Mammary epithelial cell (primary cell): ENCODE measurements around the gene ZNF23.

Experiments
- EZH2 ChIP-seq: IDR thresholded peaks from 2 replicates; pipeline ENCODE4 v1.6.1; 2012; ENCODE audit warnings: low read length, inconsistent platforms, borderline replicate concordance
- TF ChIP-seq, protein P1 (sequence below), 2 donors: IDR thresholded peaks in 1 of 2; conservative IDR thresholded peaks in 1 of 2; 2 replicates each; pipeline ENCODE4 v1.5.1; 2011 to 2012; ENCODE audit warnings: inconsistent platforms in 2 of 2, low read length in 2 of 2, mild to moderate bottlenecking in 2 of 2, control low read depth in 1 of 2, low read depth in 1 of 2; ENCODE audit not compliant: insufficient read depth in 1 of 2; ENCODE audit errors: extremely low read depth in 1 of 2

DNA sequence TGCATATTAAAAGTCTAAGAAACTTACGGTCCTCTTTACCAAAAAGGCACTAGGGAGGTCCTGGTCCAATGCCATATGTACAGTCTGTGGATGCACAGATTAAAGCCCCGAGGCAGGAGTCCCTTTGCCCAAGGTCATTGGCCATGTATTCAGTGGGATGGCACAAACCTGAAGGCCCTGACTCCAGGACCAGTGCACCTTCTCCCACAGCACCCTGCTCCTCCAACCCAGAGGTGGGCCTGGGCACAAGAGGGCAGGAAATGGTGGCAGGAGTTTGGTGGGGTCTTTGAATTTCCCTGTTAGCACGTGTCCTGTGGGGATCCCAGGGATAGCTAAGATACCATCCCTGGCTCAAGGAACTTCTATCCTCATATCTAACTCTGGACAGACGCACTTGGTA lies 48.7 kb downstream of the ZNF23 start:
- TF ChIP-seq, protein P1, sequence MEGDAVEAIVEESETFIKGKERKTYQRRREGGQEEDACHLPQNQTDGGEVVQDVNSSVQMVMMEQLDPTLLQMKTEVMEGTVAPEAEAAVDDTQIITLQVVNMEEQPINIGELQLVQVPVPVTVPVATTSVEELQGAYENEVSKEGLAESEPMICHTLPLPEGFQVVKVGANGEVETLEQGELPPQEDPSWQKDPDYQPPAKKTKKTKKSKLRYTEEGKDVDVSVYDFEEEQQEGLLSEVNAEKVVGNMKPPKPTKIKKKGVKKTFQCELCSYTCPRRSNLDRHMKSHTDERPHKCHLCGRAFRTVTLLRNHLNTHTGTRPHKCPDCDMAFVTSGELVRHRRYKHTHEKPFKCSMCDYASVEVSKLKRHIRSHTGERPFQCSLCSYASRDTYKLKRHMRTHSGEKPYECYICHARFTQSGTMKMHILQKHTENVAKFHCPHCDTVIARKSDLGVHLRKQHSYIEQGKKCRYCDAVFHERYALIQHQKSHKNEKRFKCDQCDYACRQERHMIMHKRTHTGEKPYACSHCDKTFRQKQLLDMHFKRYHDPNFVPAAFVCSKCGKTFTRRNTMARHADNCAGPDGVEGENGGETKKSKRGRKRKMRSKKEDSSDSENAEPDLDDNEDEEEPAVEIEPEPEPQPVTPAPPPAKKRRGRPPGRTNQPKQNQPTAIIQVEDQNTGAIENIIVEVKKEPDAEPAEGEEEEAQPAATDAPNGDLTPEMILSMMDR (conservative IDR thresholded peaks at IDR 0.05 in 1 of 2, IDR thresholded peaks at IDR 0.05 in 1 of 2; ENCODE audit: extremely low read depth in 1 of 2, insufficient read depth in 1 of 2, low read depth in 1 of 2, low read length in 2 of 2) = no peak
- TF ChIP-seq EZH2 = no peak
